Measurements from ENCODE around the gene KLHL14.

KLHL14 gene

DNA sequence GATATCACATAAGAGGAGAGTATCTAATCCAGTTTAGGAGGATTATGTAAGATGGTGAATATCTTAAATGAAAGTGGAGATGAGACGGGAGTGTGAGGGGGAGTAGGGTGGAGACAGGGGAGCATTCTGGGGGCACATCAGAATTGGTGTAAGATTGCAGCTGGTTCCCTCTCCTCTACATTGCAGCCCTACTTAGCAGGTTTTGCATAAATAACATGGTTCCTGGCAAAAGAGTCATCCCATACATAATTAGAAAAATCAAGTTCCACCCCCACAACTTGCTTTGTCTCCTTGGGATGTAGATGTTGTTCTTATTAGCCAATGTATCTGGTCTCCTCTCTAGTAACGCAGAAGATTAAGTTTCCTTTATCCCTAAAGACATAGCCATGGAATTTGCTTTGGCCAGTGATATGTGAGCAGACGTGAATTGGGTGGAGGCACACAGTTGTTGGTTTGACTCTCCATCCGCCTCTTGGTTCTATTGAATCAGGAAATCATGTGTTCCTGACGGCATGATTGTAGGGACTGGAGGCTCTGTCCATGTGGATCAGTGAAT, 137.9 kb downstream of the KLHL14 start:
- no peak for TF ChIP-seq BHLHE40 (IDR thresholded peaks at IDR 0.05; ENCODE audit: borderline replicate concordance)
- TF ChIP-seq, protein P1, sequence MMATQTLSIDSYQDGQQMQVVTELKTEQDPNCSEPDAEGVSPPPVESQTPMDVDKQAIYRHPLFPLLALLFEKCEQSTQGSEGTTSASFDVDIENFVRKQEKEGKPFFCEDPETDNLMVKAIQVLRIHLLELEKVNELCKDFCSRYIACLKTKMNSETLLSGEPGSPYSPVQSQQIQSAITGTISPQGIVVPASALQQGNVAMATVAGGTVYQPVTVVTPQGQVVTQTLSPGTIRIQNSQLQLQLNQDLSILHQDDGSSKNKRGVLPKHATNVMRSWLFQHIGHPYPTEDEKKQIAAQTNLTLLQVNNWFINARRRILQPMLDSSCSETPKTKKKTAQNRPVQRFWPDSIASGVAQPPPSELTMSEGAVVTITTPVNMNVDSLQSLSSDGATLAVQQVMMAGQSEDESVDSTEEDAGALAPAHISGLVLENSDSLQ (IDR thresholded peaks at IDR 0.05), result no peak
- no peak for TF ChIP-seq ZNF384 (IDR thresholded peaks at IDR 0.05)
- no peak for TF ChIP-seq LEF1 (IDR thresholded peaks at IDR 0.05; ENCODE audit: borderline replicate concordance)
- TF ChIP-seq CTBP1 (IDR thresholded peaks at IDR 0.05; ENCODE audit: borderline replicate concordance), result no peak
- TF ChIP-seq L3MBTL2 (conservative IDR thresholded peaks at IDR 0.05), result no peak
- no peak for TF ChIP-seq TARDBP (IDR thresholded peaks at IDR 0.05)
- TF ChIP-seq ELF4 (IDR thresholded peaks at IDR 0.05), result no peak
- ChIA-PET POLR2A (no interaction called here), CTCF (interaction anchor here (0.6 kb wide), 1 partner anchor 363 kb away, joined by 3 read pairs; no protein-coding TSS in a partner anchor)
- no peak for DNase-seq (ENCODE audit: extremely low spot score)

DNA sequence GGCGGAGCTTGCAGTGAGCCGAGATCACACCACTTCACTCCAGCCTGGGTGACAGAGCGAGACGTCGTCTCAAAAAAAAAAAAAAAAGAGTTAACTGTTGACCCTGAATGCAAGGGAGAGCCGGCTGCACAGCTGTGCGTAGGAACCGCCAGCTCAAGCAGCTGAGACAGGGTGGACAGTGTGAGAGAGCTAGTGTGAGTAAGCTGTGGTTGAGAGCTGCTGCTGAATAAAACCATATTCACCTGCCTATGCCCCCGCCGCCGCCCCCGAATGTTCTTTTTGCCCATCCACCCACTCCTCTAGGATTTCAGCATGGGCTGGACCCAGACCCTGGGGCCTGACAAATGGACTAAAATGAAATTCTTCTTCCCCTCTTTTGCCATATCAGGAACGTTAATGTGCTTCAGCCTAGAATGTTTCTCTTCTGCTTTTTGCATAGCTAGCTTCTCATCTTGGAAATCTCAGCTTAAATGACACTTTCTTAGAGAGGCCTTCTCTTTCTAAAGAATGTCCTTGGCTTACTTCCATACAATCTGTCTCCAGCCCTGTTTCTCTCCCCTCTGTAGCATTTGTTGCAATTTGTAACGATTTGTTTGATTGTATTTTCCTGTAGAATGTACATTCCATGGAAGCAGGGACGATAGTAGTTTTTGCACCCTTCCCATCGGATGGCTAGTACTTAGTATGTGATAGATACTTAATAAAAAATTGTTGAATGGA, 142.7 kb downstream of the KLHL14 start:
- CTCF ChIA-PET, result interaction anchor here (0.6 kb wide), 1 partner anchor 1033 kb away, joined by 3 read pairs; no protein-coding TSS in a partner anchor
- no peak for DNase-seq (ENCODE audit: extremely low spot score)
- TF ChIP-seq HDGF (IDR thresholded peaks at IDR 0.05; ENCODE audit: borderline replicate concordance) (no peak), L3MBTL2 (conservative IDR thresholded peaks at IDR 0.05) (no peak), TARDBP (IDR thresholded peaks at IDR 0.05) (no peak), ZNF384 (IDR thresholded peaks at IDR 0.05) (no peak), FOXK2 (IDR thresholded peaks at IDR 0.05) (no peak), ARNT (IDR thresholded peaks at IDR 0.05) (no peak), NFRKB (IDR thresholded peaks at IDR 0.05) (no peak), SP1 (IDR thresholded peaks at IDR 0.05) (no peak), FOXM1 (IDR thresholded peaks at IDR 0.05; ENCODE audit: borderline replicate concordance) (no peak), ELF4 (IDR thresholded peaks at IDR 0.05) (no peak), BHLHE40 (IDR thresholded peaks at IDR 0.05; ENCODE audit: borderline replicate concordance) (no peak), LEF1 (IDR thresholded peaks at IDR 0.05; ENCODE audit: borderline replicate concordance) (no peak), CTBP1 (IDR thresholded peaks at IDR 0.05; ENCODE audit: borderline replicate concordance) (no peak), FOXA1 (IDR thresholded peaks at IDR 0.05) (no peak), SUZ12 (IDR thresholded peaks at IDR 0.05) (no peak)
- TF ChIP-seq, protein P1 (IDR thresholded peaks at IDR 0.05), result no peak
- POLR2A ChIA-PET, result no interaction called here

GRCh38 chr18:32629292-32629691, 143.5 kb downstream of the KLHL14 start:
- DNase-seq (ENCODE audit: extremely low spot score), result no peak
- CTCF ChIA-PET, result no interaction called here
- TF ChIP-seq FOXA1 (IDR thresholded peaks at IDR 0.05) (no peak), FOXM1 (IDR thresholded peaks at IDR 0.05; ENCODE audit: borderline replicate concordance) (no peak)
- POLR2A ChIA-PET, result no interaction called here

GRCh38 chr18:32624182-32624723, 148.6 kb downstream of the KLHL14 start:
- DNase-seq (ENCODE audit: extremely low spot score), result no peak
- POLR2A ChIA-PET, result no interaction called here
- no peak for TF ChIP-seq ZNF384 (IDR thresholded peaks at IDR 0.05)
- TF ChIP-seq NFRKB (IDR thresholded peaks at IDR 0.05), result no peak
- no peak for TF ChIP-seq ARNT (IDR thresholded peaks at IDR 0.05)
- TF ChIP-seq SP1 (IDR thresholded peaks at IDR 0.05), result no peak
- TF ChIP-seq, protein P1 (IDR thresholded peaks at IDR 0.05), result no peak
- no peak for TF ChIP-seq FOXA1 (IDR thresholded peaks at IDR 0.05)
- TF ChIP-seq LEF1 (IDR thresholded peaks at IDR 0.05; ENCODE audit: borderline replicate concordance), result no peak
- TF ChIP-seq BHLHE40 (IDR thresholded peaks at IDR 0.05; ENCODE audit: borderline replicate concordance), result no peak
- TF ChIP-seq HDGF (IDR thresholded peaks at IDR 0.05; ENCODE audit: borderline replicate concordance), result no peak
- TF ChIP-seq SUZ12 (IDR thresholded peaks at IDR 0.05), result no peak
- CTCF ChIA-PET, result no interaction called here

DNA sequence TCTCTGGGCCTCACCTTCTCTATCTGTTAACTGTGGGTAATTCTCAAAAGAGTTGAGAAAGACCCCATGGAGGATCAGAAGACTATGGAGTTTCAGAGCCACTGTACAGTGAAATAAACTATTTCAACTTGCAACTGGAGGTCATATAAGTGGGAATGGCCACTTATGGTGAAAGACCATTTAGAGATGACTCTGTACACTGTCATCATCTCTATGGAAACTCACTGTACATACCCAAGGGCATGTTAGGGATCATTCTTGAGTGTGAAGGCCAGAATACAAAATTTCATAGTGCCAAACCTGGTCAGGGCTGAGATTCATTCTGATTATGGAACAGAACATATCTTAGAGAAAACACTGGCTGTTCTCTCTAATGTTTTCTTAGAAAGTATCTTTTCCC, 149.3 kb downstream of the KLHL14 start:
- no peak for TF ChIP-seq SUZ12 (IDR thresholded peaks at IDR 0.05)
- no peak for TF ChIP-seq FOXM1 (IDR thresholded peaks at IDR 0.05; ENCODE audit: borderline replicate concordance)
- POLR2A ChIA-PET, result no interaction called here
- CTCF ChIA-PET, result no interaction called here

More for the DNA sequence above, 149.3 kb downstream of the KLHL14 start:
- DNase-seq (ENCODE audit: extremely low spot score), result no peak

Measured in HEK293T (cell line).